HuH-7 (cell line): ENCODE results near the gene TRIM27.
"Not testable (repeated sequence)": the region's sequence is repeated elsewhere in the genome, so short reads cannot be mapped to it uniquely, and the experiment has no call there.

Experiments used
- DNase-seq: peaks from one replicate; pipeline ENCODE4 v3.0.0; 2011; ENCODE audit warnings: low spot score

Gene TRIM27

DNA sequence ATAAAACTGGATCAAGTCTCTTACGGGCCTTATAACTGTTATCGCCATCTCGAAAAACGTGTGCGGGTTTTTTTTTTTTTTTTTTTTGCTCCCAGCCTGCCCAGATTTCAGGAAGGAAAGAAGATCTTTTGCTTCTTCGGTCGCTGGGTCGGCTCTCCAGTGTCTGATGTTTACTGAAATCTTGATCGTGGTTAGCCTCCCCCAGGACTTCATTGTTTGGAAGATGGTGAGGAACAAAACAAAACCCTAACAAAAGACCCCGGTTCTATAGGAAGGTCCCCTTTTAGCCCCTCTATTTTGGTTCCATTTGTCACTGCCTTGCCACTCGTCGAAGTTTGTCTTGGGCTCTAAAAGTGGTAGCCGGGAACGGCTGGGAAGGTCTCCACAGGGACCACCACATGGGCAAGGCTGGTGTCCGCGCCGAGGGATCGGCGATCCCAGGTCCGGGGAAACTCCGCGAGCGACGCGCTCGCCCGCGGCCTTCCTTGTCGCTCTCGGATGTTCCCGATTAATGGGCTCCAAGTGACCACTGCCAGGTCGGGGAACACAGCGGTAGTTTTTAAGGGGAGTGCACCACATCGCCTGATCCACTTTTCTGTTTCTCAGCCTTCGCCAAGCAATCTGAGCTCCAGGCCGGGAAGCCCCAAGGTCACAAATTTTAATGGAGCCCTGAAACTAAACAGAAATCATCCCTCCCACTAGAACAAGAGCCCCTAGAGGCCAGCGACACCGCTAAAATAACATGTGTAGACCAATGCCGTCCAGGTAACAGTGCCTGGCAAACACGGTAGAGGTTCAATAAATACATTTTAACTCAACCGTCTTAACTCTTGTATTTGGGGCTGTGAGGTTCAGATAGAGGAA is 27.0 kb downstream of the TRIM27 start:
- DNase-seq: no peak

GRCh38 chr6:28895131-28895812 is 28.5 kb downstream of the TRIM27 start:
- DNase-seq: peak; percentile 74

GRCh38 chr6:28893172-28893799 is 30.5 kb downstream of the TRIM27 start:
- DNase-seq: no peak

DNA sequence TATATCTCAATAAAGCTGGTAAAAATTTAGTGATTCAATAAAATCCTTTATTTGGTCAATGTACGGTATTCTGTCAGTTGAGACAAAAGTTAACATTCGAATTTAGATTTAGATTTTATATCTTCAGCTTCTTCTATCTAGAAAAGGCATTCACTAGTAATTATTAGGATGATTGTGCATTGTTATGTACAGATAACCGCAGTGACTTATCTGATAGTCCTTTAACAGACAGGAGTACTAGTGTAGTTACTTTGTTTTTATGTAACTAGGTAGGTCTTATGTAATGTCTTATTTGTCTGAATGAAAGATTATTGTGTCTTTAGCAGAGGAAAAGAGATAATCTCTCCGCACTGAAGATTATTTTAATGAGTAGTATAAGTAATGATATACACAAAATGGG is 31.3 kb downstream of the TRIM27 start:
- DNase-seq: no peak

DNA sequence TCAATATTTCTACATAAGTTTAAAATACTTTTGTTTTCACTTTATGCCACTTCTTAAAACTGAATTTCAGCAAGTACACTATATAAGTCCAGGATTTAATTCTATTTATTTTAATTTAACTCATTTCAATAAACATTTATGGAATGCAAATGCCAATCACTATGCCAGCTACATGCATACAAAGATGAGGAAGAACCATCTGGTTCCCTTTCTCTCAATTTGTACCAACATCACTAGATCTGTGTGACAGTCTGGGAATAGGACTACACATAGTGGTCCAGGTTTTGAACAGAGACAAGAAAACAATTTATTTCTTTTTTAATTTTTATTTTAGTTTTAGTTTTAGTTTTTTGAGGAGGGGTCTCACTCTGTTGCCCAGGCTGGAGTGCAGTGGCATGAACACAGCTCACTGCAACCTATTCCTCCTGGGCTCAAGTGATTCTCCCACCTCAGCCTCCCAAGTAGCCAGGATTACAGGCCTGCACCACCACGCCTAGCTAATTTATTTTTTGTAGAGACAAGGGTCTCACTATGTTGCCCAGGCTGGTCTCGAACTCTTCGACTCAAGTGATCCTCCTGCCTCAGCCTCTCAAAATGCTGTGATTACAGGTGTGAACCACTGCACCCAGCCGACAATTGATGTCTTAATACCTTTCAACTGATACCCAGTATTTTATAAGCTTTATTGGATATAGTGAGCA is 35.8 kb downstream of the TRIM27 start:
- no peak for DNase-seq

- no peak for DNase-seq
These were observed 37.7 kb downstream of the TRIM27 start for GRCh38 chr6:28886079-28886439.

DNA sequence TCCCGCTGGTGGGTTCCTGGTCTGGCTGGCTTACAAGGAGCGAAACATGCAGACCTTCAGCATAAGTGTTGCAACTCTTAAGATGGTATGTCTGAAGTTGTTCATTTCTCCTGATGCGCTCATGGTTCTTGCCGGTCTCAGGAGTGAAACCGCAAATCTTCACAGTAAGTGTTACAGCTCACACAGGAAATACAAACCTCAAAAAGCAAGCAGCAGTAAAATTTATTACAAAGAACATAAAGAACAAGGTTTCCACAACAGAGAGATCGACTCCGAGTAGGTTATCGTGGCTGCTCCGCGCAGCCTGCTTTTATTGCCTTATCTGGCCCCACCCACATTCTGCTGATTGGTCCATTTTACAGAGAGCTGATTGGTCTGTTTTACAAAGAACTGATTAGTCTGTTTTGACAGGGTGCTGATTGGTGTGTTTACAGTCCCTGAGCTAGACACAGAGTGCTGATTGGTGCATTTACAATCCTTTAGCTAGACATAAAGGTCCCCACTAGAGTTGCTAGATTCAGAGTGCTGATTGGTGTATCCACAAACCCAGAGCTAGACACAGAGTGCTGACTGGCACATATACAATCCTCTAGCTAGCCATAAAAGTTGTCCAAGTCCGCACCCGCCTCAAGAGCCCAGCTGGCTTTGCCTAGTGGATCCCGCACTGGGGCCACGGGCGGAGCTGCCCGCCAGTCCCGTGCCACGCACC is 39.2 kb downstream of the TRIM27 start:
- no peak for DNase-seq

GRCh38 chr6:28880894-28881780 is 42.6 kb downstream of the TRIM27 start:
- no peak for DNase-seq

- no peak for DNase-seq
These were observed 43.3 kb downstream of the TRIM27 start for GRCh38 chr6:28880519-28880893.

DNA sequence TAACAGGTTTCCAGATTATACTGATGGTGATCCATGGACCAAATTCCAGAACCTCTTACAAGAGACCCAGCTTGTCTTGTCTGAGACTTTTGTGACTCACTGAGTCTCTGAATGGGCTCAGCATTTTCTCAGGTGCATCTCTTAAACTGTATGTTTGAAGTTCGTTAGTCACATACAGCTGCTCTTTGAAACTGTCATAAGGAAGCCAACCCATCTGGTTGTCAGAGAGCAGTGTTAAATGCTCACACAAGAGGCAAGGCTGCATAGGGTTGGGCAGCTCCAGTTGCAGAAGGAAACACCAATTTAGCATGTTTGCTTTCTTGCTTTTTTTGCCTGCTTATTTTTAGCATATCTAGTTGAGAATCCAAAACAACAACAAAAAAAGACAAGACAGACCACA is 47.1 kb downstream of the TRIM27 start:
- no peak for DNase-seq

GRCh38 chr6:28875191-28875747 is 48.5 kb downstream of the TRIM27 start:
- no peak for DNase-seq

DNA sequence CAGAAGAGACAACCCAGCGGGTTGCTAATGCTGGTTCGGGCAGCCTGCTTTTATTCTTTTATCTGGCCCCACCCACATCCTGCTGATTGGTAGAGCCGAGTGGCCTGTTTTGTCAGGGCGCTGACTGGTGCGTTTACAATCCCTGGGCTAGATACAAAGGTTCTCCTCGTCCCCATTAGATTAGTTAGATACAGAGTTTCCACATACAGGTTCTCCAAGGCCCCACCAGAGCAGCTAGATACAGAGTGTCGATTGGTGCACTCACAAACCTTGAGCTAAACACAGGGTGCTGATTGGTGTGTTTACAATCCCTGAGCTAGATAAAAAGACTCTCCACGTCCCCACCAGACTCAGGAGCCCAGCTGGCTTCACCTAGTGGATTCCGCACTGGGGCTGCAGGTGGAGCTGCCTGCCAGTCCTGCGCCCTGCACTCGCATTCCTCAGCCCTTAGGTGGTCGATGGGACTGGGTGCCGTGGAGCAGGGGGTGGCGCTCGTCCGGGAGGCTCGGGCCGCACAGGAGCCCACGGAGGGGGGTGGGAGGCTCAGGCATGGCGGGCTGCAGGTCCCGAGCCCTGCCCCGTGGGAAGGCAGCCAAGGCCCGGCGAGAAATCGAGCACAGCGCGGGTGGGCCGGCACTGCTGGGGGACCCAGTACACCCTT is 51.5 kb downstream of the TRIM27 start:
- not testable (repeated sequence) for DNase-seq

DNA sequence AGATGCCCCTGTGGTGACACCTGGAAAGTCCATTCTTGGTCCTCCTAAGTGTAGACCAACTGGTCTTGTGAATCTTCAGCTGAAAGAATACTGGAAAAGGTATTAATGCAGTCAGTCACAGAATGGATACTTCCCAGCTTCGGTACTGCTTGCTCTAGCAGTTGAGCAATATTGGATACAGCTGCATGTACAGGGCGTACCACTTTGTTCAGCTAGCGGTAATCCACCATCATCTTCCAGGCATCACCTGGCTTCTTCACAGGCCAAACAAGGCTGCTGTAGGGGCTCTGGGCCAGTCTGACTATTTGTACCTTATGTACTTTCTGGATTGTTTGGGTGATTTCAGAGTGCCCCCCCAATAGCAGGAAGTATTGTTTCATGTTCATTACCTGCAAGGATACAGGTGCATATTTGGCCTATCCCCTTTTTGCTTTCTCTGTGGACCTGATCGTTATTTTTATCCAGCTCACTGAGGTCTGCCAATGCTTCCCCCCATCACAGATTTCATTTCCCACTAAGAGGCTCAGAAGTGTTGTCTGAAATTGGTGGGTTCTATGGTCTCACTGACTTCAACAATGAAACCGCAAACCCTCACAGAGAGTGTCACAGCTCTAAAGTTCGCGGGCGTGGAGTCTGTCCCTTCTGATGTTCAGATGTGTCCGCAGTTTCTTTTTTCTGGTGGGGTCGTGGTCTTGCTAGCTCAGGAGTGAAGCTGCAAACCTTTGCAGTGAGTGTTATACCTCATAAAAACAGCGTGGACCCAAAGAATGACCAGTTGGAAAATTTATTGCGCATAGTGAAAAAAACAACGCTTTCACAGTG is 52.2 kb downstream of the TRIM27 start:
- DNase-seq: no peak

GRCh38 chr6:28868873-28869272 is 54.9 kb downstream of the TRIM27 start:
- no peak for DNase-seq

- DNase-seq: no peak
These were observed 56.7 kb downstream of the TRIM27 start for GRCh38 chr6:28867086-28867409.

DNA sequence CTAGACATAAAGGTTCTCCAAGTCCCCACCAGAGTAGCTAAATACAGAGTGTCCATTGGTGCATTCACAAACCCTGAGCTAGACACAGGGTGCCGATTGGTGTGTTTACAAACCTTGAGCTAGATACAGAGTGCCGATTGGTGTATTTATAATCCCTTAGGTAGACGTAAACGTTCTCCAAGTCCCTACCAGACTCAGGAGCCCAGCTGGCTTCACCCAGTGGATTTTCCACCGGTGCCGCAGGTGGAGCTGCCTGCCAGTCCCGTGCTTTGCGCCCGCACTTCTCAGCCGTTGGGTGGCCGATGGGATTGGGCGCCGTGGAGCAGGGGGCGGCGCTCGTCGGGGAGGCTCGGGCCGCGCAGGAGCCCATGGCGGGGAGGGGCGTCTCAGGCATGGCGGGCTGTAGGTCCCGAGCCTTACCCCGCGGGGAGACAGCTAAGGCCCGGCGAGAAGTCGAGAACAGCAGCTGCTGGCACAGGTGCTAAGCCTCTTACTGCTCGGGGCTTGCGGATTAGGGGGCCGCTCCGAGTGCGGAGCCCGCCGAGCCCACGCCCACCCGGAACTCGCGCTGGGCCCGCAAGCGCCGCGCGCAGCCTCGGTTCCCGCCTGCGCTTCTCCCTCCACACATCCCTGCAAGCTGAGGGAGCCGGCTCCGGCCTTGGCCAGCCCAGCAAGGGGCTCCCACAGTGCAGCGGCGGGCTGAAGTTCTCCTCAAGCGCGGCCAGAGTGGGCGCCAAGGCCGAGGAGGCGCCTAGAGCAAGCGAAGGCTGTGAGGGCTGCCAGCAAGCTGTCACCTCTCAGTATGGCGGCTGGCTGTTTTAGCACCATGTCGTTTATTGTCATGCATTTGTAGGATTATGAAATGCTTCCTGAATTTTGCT is 57.3 kb downstream of the TRIM27 start:
- not testable (repeated sequence) for DNase-seq

- DNase-seq: no peak
These were observed 58.2 kb downstream of the TRIM27 start for GRCh38 chr6:28865401-28866204.
